IMR-90 (cell line): ENCODE results near the gene TPM4. TPM values are rescaled to one million over a fixed set of nuclear protein-coding genes. Genes with fewer than 3 reads are reported as not detected.

Experiments used
- ATAC-seq: fragments of 200-7000 bp; cut with Tn5 transposase; 2 replicates; pipeline ENCODE4 v1.9.1; 2020; ENCODE audit warnings: low read depth, mild to moderate bottlenecking, moderate library complexity
- BruUV-seq: library from RNA; stranded (reverse); fragments of 400-500 nt; replicated peaks from 2 replicates; lab custom pipeline; 2021; lab: Mats Ljungman, UMichigan
- CTCF ChIA-PET: fragments of 300-600 bp; formaldehyde crosslinking; extraction: SDS; loops from one replicate; lab custom pipeline; 2021; ENCODE audit warnings: antibody characterized with exemption; lab: Yijun Ruan, JAX
- POLR2A ChIA-PET: fragments of 300-600 bp; sonication (Branson Sonifier 250); formaldehyde crosslinking; loops from one replicate; lab custom pipeline; 2022; ENCODE audit warnings: antibody characterized with exemption; ENCODE audit not compliant: unreplicated experiment; lab: Charles Lee
- DNase-seq: peaks from one replicate; pipeline ENCODE4 v3.0.0; 2013
- H2AFZ ChIP-seq: replicated peaks from 2 replicates; pipeline ENCODE3; 2013; ENCODE audit warnings: low read length, mild to moderate bottlenecking; ENCODE audit not compliant: poor library complexity
- H2AK5ac ChIP-seq: 2 replicates; pipeline ENCODE4 v1.6.1; 2013; ENCODE audit warnings: low read depth, low read length, inconsistent platforms
- H2AK9ac ChIP-seq: replicated peaks from 2 replicates; pipeline ENCODE3; 2013; ENCODE audit warnings: mild to moderate bottlenecking, low read depth, low read length, moderate library complexity; ENCODE audit not compliant: poor library complexity
- H2BK120ac ChIP-seq: 2 replicates; pipeline ENCODE4 v1.6.1; 2013; ENCODE audit warnings: low read depth, low read length, inconsistent platforms
- H2BK15ac ChIP-seq: 3 replicates; pipeline ENCODE4 v1.6.1; 2013; ENCODE audit warnings: low read depth, low read length, inconsistent platforms
- H2BK20ac ChIP-seq: 2 replicates; pipeline ENCODE4 v1.6.1; 2013; ENCODE audit warnings: low read depth, mild to moderate bottlenecking, inconsistent platforms, low read length, moderate library complexity
- H2BK5ac ChIP-seq: 2 replicates; pipeline ENCODE4 v1.6.1; 2013; ENCODE audit warnings: mild to moderate bottlenecking, low read depth, low read length, inconsistent platforms; ENCODE audit not compliant: poor library complexity, severe bottlenecking
- H3K14ac ChIP-seq: replicated peaks from 2 replicates; pipeline ENCODE4 v1.6.1; 2013; ENCODE audit warnings: low read depth, low read length, inconsistent platforms
- H3K18ac ChIP-seq: 2 replicates; pipeline ENCODE4 v1.6.1; 2013; ENCODE audit warnings: low read depth, low read length, control low read depth
- H3K23ac ChIP-seq: 2 replicates; pipeline ENCODE4 v1.6.1; 2013; ENCODE audit warnings: low read depth, low read length, inconsistent platforms
- H3K27ac ChIP-seq: 2 replicates; pipeline ENCODE4 v1.5.1; 2013; ENCODE audit warnings: mild to moderate bottlenecking, control low read depth, low read length; ENCODE audit not compliant: insufficient read depth
- H3K27me3 ChIP-seq: 2 replicates; pipeline ENCODE4 v1.6.1; 2013; ENCODE audit warnings: low read length; ENCODE audit not compliant: control insufficient read depth, insufficient read depth
- H3K36me3 ChIP-seq: 2 replicates; pipeline ENCODE4 v1.6.1; 2013; ENCODE audit warnings: low read length, mixed read lengths; ENCODE audit not compliant: control insufficient read depth, insufficient read depth
- H3K4ac ChIP-seq: 2 replicates; pipeline ENCODE4 v1.6.1; 2013; ENCODE audit warnings: low read depth, low read length, inconsistent platforms
- H3K4me1 ChIP-seq: 2 replicates; pipeline ENCODE4 v1.6.1; 2013; ENCODE audit warnings: low read length, mixed read lengths; ENCODE audit not compliant: control insufficient read depth, insufficient read depth
- H3K4me2 ChIP-seq: 2 replicates; pipeline ENCODE4 v1.6.1; 2013; ENCODE audit warnings: low read depth, mild to moderate bottlenecking, control low read depth, low read length, moderate library complexity
- H3K4me3 ChIP-seq: 2 replicates; pipeline ENCODE4 v1.5.1; 2013; ENCODE audit warnings: low read depth, mild to moderate bottlenecking, control low read depth, low read length, moderate library complexity; ENCODE audit not compliant: insufficient read depth
- H3K56ac ChIP-seq: 2 replicates; pipeline ENCODE4 v1.6.1; 2013; ENCODE audit warnings: low read length, inconsistent platforms; ENCODE audit not compliant: insufficient read depth; ENCODE audit errors: extremely low read depth
- H3K79me1 ChIP-seq, 2 experiments: 2 replicates each; pipeline ENCODE4 v1.6.1; 2013; ENCODE audit warnings: low read length in 2 of 2, inconsistent platforms in 1 of 2, low read depth in 1 of 2
- H3K9ac ChIP-seq: 2 replicates; pipeline ENCODE4 v1.6.1; 2013; ENCODE audit warnings: low read depth, low read length, control low read depth
- H3K9me1 ChIP-seq: 2 replicates; pipeline ENCODE4 v1.6.1; 2013; ENCODE audit warnings: low read length, inconsistent platforms; ENCODE audit not compliant: insufficient read depth
- H3K9me3 ChIP-seq: 2 replicates; pipeline ENCODE4 v1.6.1; 2013; ENCODE audit warnings: low read length; ENCODE audit not compliant: control insufficient read depth, insufficient read depth
- H4K20me1 ChIP-seq: 2 replicates; pipeline ENCODE4 v1.6.1; 2013; ENCODE audit warnings: low read length, inconsistent platforms; ENCODE audit not compliant: insufficient read depth
- H4K5ac ChIP-seq: 2 replicates; pipeline ENCODE4 v1.6.1; 2013; ENCODE audit warnings: mild to moderate bottlenecking, low read depth, low read length, control low read depth
- H4K8ac ChIP-seq, 2 experiments: 2 replicates each; pipeline ENCODE4 v1.6.1; 2013; ENCODE audit warnings: low read depth in 2 of 2, low read length in 2 of 2, control low read depth in 1 of 2, inconsistent platforms in 1 of 2
- H4K91ac ChIP-seq: 2 replicates; pipeline ENCODE4 v1.6.1; 2013; ENCODE audit warnings: low read depth, low read length, inconsistent platforms; ENCODE audit not compliant: insufficient read depth
- BHLHE40 ChIP-seq: fragments of 150-350 bp; IDR thresholded peaks from 2 replicates; pipeline ENCODE4 v1.6.1; 2016; ENCODE audit warnings: mild to moderate bottlenecking, low read depth, low read length
- CEBPB ChIP-seq: IDR thresholded peaks from 2 replicates; pipeline ENCODE4 v1.6.1; 2012; ENCODE audit warnings: low read depth, low read length, improper control_type of control experiment
- CHD1 ChIP-seq: IDR thresholded peaks from 2 replicates; pipeline ENCODE4 v1.6.1; 2012; ENCODE audit warnings: low read depth, low read length, improper control_type of control experiment
- MAFK ChIP-seq: IDR thresholded peaks from 2 replicates; pipeline ENCODE4 v1.6.1; 2012; ENCODE audit warnings: low read depth, low read length, improper control_type of control experiment
- MAZ ChIP-seq: IDR thresholded peaks from 2 replicates; pipeline ENCODE4 v1.6.1; 2012; ENCODE audit warnings: low read depth, mild to moderate bottlenecking, low read length, improper control_type of control experiment, moderate library complexity, borderline replicate concordance
- MXI1 ChIP-seq: IDR thresholded peaks from 2 replicates; pipeline ENCODE4 v1.6.1; 2012; ENCODE audit warnings: low read depth, mild to moderate bottlenecking, low read length, moderate library complexity, borderline replicate concordance
- NFE2L2 ChIP-seq: fragments of 150-350 bp; IDR thresholded peaks from 2 replicates; pipeline ENCODE4 v1.6.1; 2016; ENCODE audit warnings: low read depth, mild to moderate bottlenecking, low read length
- POLR2A ChIP-seq: IDR thresholded peaks from 2 replicates; pipeline ENCODE4 v1.6.1; 2012; ENCODE audit warnings: mild to moderate bottlenecking, low read depth, low read length
- RAD21 ChIP-seq: IDR thresholded peaks from 2 replicates; pipeline ENCODE4 v1.6.1; 2012; ENCODE audit warnings: low read length, improper control_type of control experiment
- RCOR1 ChIP-seq: IDR thresholded peaks from 2 replicates; pipeline ENCODE4 v1.6.1; 2012; ENCODE audit warnings: mild to moderate bottlenecking, low read length, improper control_type of control experiment; ENCODE audit not compliant: insufficient replicate concordance
- RFX5 ChIP-seq: IDR thresholded peaks from 2 replicates; pipeline ENCODE4 v1.8.0; 2012; ENCODE audit warnings: low read depth, mild to moderate bottlenecking, low read length, moderate library complexity
- SMC3 ChIP-seq: fragments of 150-350 bp; IDR thresholded peaks from 2 replicates; pipeline ENCODE4 v1.6.1; 2016; ENCODE audit warnings: low read depth, mild to moderate bottlenecking, antibody characterized with exemption, low read length, moderate library complexity
- WGBS, 2 experiments: methylation state at CpG; one replicate each; pipeline versions ENCODE4 v1.1.5 to v1.1.7; 2013; ENCODE audit warnings: missing lambda C conversion rate in 2 of 2; ENCODE audit not compliant: insufficient read length in 1 of 2; ENCODE audit errors: extremely low coverage in 2 of 2; 5-methylcytosine and 5-hydroxymethylcytosine counted together
- dilution Hi-C: fragments of 300-500 bp; cut with HindIII; formaldehyde crosslinking; loops from one replicate; pipeline ENCODE4 v1.14.3; 2018; ENCODE audit warnings: low sequenced_read_pairs; ENCODE audit not compliant: unreplicated experiment
- in situ Hi-C: fragments of 300-500 bp; cut with MboI; formaldehyde crosslinking; loops from 3 replicates; pipeline ENCODE4 v1.14.3; 2019; ENCODE audit warnings: low sequenced_read_pairs, inconsistent platforms, mixed read lengths
- intact Hi-C: fragments of 100-400 bp; cut with micrococcal nuclease; formaldehyde crosslinking; loops from 2 replicates; pipeline ENCODE4 v1.10.0; 2022
- polyA plus RNA-seq, 3 experiments: library from polyadenylated mRNA; depleted of rRNA; stranded (reverse); fragments of >200 nt; gene quantifications; 2 replicates each; pipeline ENCODE4 v1.2.3, GENCODE V29; 2012; ENCODE audit warnings: low replicate concordance in 1 of 3
- total RNA-seq: library from RNA; depleted of rRNA; stranded (reverse); fragments of >200 nt; gene quantifications from 2 replicates; pipeline ENCODE4 v1.2.3, GENCODE V29; 2012
- TF ChIP-seq, protein P1 (sequence below): conservative IDR thresholded peaks from 2 replicates; pipeline ENCODE4 v1.5.1; 2012; ENCODE audit warnings: mild to moderate bottlenecking, low read depth, low read length, improper control_type of control experiment
- TF ChIP-seq, protein P2 (sequence below): fragments of 150-350 bp; IDR thresholded peaks from 2 replicates; pipeline ENCODE4 v1.6.1; 2016; ENCODE audit warnings: low read depth, mild to moderate bottlenecking, low read length, moderate library complexity, borderline replicate concordance
- TF ChIP-seq, protein P3 (sequence below): fragments of 150-350 bp; IDR thresholded peaks from 2 replicates; pipeline ENCODE4 v1.6.1; 2017; ENCODE audit warnings: mild to moderate bottlenecking, antibody characterized with exemption, low read length, low read depth

The TPM4 gene
- total and polyA plus RNA-seq, 2 of the 4 experiments (the other 2 are of a cell fraction) = 1,075 to 1,160 TPM

DNA sequence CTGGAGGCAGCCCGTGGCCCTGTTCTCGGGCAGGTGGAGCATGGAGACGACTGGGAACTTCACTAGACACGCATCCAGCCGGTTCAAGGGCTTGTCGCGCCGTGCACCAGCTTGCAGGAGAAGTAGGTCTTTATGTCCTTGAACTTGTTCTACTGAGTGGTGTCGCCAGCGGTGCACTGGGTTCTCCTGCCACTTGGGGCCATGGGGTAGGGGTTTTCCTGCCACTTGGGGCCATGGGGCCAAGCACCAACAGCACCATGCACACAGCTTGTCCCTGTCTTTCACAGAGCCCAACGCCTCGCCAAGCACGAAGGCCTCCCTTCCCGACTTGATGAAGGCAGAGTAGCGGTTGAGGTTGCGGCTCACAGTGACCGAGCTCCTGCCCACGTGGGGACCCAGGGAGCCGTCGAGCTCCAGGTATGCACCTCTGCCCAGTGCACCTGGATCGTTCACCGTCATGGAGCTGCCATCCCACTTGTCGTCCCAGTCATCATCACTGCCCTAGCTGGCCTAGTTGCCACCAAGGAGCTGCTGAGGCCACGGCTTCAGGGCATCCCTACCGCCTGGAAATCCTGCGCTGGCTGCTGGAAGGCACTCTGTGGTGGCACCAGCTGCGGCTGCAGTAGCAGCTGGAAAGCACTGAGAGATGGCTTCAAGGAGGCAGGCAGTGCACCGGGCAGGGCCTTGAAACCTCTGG, 40.5 kb upstream of the TPM4 start:
- DNase-seq (no peak), ATAC-seq (no peak)
- Histone ChIP-seq H3K14ac (no peak overlapping the region), H4K91ac (no peak overlapping the region), H2AK9ac (no peak overlapping the region), H3K23ac (no peak overlapping the region), H2BK15ac (no peak overlapping the region), H4K20me1 (no peaks in the 10 kb centered on the region), H3K4me2 (no peak overlapping the region), H2BK5ac (no peak overlapping the region), H3K4me3 (no peak overlapping the region), H3K4ac (no peak overlapping the region), H4K5ac (no peak overlapping the region), H2BK120ac (no peak overlapping the region), H3K27me3 (no peaks in the 10 kb centered on the region), H3K9ac (no peak overlapping the region), H3K27ac (no peak overlapping the region), H3K56ac (no peak overlapping the region), H3K9me3 (no peaks in the 10 kb centered on the region), H2AFZ (no peak overlapping the region), H3K36me3 (no peaks in the 10 kb centered on the region), H3K18ac (no peak overlapping the region), H3K79me1 (no peaks in the 10 kb centered on the region), H3K4me1 (peaks cover 1% of the 10 kb centered on the region), H3K9me1 (no peaks in the 10 kb centered on the region), H4K8ac (no peak overlapping the region), H2AK5ac (no peak overlapping the region), H2BK20ac (no peak overlapping the region)
- dilution Hi-C loops (no loop called here), in situ Hi-C loops (no loop called here), intact Hi-C loops (no loop called here)
- ChIA-PET POLR2A (no interaction called here), CTCF (no interaction called here)
- no TSS peak for BruUV-seq
- TF ChIP-seq RCOR1 (no peak), RAD21 (no peak), POLR2A (no peak), MAFK (no peak), SMC3 (no peak), BHLHE40 (no peak), CEBPB (no peak), NFE2L2 (no peak), MXI1 (no peak), CHD1 (no peak), MAZ (no peak), RFX5 (no peak)
- TF ChIP-seq, protein P1, sequence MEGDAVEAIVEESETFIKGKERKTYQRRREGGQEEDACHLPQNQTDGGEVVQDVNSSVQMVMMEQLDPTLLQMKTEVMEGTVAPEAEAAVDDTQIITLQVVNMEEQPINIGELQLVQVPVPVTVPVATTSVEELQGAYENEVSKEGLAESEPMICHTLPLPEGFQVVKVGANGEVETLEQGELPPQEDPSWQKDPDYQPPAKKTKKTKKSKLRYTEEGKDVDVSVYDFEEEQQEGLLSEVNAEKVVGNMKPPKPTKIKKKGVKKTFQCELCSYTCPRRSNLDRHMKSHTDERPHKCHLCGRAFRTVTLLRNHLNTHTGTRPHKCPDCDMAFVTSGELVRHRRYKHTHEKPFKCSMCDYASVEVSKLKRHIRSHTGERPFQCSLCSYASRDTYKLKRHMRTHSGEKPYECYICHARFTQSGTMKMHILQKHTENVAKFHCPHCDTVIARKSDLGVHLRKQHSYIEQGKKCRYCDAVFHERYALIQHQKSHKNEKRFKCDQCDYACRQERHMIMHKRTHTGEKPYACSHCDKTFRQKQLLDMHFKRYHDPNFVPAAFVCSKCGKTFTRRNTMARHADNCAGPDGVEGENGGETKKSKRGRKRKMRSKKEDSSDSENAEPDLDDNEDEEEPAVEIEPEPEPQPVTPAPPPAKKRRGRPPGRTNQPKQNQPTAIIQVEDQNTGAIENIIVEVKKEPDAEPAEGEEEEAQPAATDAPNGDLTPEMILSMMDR = no peak
- TF ChIP-seq, protein P2, sequence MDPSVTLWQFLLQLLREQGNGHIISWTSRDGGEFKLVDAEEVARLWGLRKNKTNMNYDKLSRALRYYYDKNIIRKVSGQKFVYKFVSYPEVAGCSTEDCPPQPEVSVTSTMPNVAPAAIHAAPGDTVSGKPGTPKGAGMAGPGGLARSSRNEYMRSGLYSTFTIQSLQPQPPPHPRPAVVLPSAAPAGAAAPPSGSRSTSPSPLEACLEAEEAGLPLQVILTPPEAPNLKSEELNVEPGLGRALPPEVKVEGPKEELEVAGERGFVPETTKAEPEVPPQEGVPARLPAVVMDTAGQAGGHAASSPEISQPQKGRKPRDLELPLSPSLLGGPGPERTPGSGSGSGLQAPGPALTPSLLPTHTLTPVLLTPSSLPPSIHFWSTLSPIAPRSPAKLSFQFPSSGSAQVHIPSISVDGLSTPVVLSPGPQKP = no peak
- TF ChIP-seq, protein P3, sequence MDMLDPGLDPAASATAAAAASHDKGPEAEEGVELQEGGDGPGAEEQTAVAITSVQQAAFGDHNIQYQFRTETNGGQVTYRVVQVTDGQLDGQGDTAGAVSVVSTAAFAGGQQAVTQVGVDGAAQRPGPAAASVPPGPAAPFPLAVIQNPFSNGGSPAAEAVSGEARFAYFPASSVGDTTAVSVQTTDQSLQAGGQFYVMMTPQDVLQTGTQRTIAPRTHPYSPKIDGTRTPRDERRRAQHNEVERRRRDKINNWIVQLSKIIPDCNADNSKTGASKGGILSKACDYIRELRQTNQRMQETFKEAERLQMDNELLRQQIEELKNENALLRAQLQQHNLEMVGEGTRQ = no peak
- 74% methylated on average over 11 of the region's 28 CpGs; no CpG with 5 or more reads in 1 of the 2 experiments for WGBS, 2 experiments
